A549 (cell line): ENCODE results near the gene INSYN1.

Experiments
- BHLHE40 ChIP-seq: IDR thresholded peaks from 2 replicates; pipeline ENCODE4 v1.6.1; 2012; ENCODE audit warnings: low read depth, low read length, inconsistent platforms
- CEBPB ChIP-seq, 2 experiments: fragments of >200 bp in 1 of 2; sonication (Bioruptor Twin) in 1 of 2; formaldehyde crosslinking in 1 of 2; IDR thresholded peaks; 2 replicates each; pipeline ENCODE4 v1.6.1; 2012 to 2016
- HOXB13 ChIP-seq: fragments of 250-450 bp; sonication (Bioruptor Pico); IDR thresholded peaks from 2 replicates; pipeline ENCODE4 v1.5.0; 2020; ENCODE audit warnings: low read depth, mild to moderate bottlenecking, moderate library complexity
- KDM1A ChIP-seq: fragments of 200-600 bp; sonication (generic); IDR thresholded peaks from 2 replicates; pipeline ENCODE4 v1.6.1; 2016; ENCODE audit warnings: low read depth, mild to moderate bottlenecking
- NFE2L2 ChIP-seq: fragments of 150-350 bp; conservative IDR thresholded peaks from 2 replicates; pipeline ENCODE4 v1.6.1; 2014; ENCODE audit warnings: low read length
- NPAS2 ChIP-seq: fragments of 250-450 bp; sonication (Bioruptor Pico); IDR thresholded peaks from 2 replicates; pipeline ENCODE4 v1.8.0; 2022; ENCODE audit warnings: mild to moderate bottlenecking, moderate library complexity, borderline replicate concordance
- POLR2A ChIP-seq: IDR thresholded peaks from 2 replicates; pipeline ENCODE4 v1.6.1; 2012; ENCODE audit warnings: mild to moderate bottlenecking, low read length
- SMC3 ChIP-seq: fragments of >200 bp; sonication (Bioruptor Twin); formaldehyde crosslinking; IDR thresholded peaks from 3 replicates; pipeline ENCODE4 v1.6.1; 2018; ENCODE audit warnings: inconsistent platforms
- TF ChIP-seq, protein P1 (sequence below): fragments of >200 bp; sonication (Bioruptor Twin); formaldehyde crosslinking; IDR thresholded peaks from 3 replicates; pipeline ENCODE4 v1.5.1; 2016
- TF ChIP-seq, protein P2 (sequence below): fragments of 200-600 bp; sonication (generic); IDR thresholded peaks from 2 replicates; pipeline ENCODE4 v1.6.1; 2016; ENCODE audit warnings: antibody characterized with exemption, mild to moderate bottlenecking, moderate library complexity

DNA sequence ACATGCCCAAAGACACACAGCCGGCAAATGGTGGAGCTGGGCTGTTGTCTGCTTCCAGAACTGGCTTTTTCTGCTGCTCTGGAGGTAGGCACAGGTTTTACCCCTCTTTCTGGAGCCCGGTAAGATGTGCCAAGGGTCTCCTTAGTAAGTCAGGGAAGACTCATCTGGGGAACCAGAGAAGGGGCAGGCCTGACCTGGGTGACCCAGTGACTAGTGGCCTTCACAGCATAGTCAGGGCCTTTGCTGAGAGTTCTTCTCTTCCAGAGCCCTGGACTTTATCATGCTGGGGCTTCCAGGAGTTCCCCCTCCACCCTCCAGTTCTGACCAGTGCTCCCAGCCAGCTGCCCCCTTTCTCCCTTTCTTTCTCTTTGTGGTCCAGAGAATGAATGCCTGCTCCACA lies 65.8 kb downstream of the INSYN1 start:
- TF ChIP-seq, protein P1, sequence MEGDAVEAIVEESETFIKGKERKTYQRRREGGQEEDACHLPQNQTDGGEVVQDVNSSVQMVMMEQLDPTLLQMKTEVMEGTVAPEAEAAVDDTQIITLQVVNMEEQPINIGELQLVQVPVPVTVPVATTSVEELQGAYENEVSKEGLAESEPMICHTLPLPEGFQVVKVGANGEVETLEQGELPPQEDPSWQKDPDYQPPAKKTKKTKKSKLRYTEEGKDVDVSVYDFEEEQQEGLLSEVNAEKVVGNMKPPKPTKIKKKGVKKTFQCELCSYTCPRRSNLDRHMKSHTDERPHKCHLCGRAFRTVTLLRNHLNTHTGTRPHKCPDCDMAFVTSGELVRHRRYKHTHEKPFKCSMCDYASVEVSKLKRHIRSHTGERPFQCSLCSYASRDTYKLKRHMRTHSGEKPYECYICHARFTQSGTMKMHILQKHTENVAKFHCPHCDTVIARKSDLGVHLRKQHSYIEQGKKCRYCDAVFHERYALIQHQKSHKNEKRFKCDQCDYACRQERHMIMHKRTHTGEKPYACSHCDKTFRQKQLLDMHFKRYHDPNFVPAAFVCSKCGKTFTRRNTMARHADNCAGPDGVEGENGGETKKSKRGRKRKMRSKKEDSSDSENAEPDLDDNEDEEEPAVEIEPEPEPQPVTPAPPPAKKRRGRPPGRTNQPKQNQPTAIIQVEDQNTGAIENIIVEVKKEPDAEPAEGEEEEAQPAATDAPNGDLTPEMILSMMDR, result no peak
- TF ChIP-seq POLR2A (no peak), KDM1A (no peak), NPAS2 (no peak), HOXB13 (CRISPR knock-in tag) (no peak), NFE2L2 (no peak), BHLHE40 (no peak), SMC3 (no peak), CEBPB (IDR thresholded peaks at IDR 0.05) (no peak)
- TF ChIP-seq, protein P2, sequence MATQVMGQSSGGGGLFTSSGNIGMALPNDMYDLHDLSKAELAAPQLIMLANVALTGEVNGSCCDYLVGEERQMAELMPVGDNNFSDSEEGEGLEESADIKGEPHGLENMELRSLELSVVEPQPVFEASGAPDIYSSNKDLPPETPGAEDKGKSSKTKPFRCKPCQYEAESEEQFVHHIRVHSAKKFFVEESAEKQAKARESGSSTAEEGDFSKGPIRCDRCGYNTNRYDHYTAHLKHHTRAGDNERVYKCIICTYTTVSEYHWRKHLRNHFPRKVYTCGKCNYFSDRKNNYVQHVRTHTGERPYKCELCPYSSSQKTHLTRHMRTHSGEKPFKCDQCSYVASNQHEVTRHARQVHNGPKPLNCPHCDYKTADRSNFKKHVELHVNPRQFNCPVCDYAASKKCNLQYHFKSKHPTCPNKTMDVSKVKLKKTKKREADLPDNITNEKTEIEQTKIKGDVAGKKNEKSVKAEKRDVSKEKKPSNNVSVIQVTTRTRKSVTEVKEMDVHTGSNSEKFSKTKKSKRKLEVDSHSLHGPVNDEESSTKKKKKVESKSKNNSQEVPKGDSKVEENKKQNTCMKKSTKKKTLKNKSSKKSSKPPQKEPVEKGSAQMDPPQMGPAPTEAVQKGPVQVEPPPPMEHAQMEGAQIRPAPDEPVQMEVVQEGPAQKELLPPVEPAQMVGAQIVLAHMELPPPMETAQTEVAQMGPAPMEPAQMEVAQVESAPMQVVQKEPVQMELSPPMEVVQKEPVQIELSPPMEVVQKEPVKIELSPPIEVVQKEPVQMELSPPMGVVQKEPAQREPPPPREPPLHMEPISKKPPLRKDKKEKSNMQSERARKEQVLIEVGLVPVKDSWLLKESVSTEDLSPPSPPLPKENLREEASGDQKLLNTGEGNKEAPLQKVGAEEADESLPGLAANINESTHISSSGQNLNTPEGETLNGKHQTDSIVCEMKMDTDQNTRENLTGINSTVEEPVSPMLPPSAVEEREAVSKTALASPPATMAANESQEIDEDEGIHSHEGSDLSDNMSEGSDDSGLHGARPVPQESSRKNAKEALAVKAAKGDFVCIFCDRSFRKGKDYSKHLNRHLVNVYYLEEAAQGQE, result no peak
